ENCODE data around the gene ZHX3.

Gene ZHX3

GRCh38 chr20:41344938-41345728 is 27.6 kb upstream of the ZHX3 start:
- H3K79me2 ChIP-seq: no peaks in the 10 kb centered on the region
- H3K27me3 ChIP-seq (ENCODE audit: control insufficient read depth, insufficient read depth, low read length): no peaks in the 10 kb centered on the region
- no peak overlapping the region for H2AFZ ChIP-seq
- no peaks in the 10 kb centered on the region for H3K36me3 ChIP-seq (ENCODE audit: control insufficient read depth, insufficient read depth, low read length)
- H3K4me1 ChIP-seq: peaks cover 6% of the 10 kb centered on the region
- H3K9me3 ChIP-seq (ENCODE audit: control insufficient read depth, low read length): no peaks in the 10 kb centered on the region
- TF ChIP-seq, protein P1, sequence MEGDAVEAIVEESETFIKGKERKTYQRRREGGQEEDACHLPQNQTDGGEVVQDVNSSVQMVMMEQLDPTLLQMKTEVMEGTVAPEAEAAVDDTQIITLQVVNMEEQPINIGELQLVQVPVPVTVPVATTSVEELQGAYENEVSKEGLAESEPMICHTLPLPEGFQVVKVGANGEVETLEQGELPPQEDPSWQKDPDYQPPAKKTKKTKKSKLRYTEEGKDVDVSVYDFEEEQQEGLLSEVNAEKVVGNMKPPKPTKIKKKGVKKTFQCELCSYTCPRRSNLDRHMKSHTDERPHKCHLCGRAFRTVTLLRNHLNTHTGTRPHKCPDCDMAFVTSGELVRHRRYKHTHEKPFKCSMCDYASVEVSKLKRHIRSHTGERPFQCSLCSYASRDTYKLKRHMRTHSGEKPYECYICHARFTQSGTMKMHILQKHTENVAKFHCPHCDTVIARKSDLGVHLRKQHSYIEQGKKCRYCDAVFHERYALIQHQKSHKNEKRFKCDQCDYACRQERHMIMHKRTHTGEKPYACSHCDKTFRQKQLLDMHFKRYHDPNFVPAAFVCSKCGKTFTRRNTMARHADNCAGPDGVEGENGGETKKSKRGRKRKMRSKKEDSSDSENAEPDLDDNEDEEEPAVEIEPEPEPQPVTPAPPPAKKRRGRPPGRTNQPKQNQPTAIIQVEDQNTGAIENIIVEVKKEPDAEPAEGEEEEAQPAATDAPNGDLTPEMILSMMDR (IDR thresholded peaks at IDR 0.05): no peak
- no peak overlapping the region for H3K9ac ChIP-seq
- H3K27ac ChIP-seq: no peak overlapping the region
- no peak overlapping the region for H3K4me2 ChIP-seq (ENCODE audit: low read length)
- no peak overlapping the region for H3K4me3 ChIP-seq (ENCODE audit: low read depth, low read length)

- Histone ChIP-seq H3K9ac (no peak overlapping the region), H3K36me3 (ENCODE audit: control insufficient read depth, insufficient read depth, low read length) (no peaks in the 10 kb centered on the region), H3K4me1 (peaks cover 6% of the 10 kb centered on the region), H3K4me3 (ENCODE audit: low read depth, low read length) (no peak overlapping the region), H2AFZ (no peak overlapping the region), H3K4me2 (ENCODE audit: low read length) (no peak overlapping the region), H3K27ac (no peak overlapping the region), H3K27me3 (ENCODE audit: control insufficient read depth, insufficient read depth, low read length) (no peaks in the 10 kb centered on the region), H3K79me2 (no peaks in the 10 kb centered on the region), H3K9me3 (ENCODE audit: control insufficient read depth, low read length) (no peaks in the 10 kb centered on the region)
- TF ChIP-seq, protein P1 (IDR thresholded peaks at IDR 0.05): no peak
Measured at GRCh38 chr20:41344477-41344876, 26.9 kb upstream of the ZHX3 start.

DNA sequence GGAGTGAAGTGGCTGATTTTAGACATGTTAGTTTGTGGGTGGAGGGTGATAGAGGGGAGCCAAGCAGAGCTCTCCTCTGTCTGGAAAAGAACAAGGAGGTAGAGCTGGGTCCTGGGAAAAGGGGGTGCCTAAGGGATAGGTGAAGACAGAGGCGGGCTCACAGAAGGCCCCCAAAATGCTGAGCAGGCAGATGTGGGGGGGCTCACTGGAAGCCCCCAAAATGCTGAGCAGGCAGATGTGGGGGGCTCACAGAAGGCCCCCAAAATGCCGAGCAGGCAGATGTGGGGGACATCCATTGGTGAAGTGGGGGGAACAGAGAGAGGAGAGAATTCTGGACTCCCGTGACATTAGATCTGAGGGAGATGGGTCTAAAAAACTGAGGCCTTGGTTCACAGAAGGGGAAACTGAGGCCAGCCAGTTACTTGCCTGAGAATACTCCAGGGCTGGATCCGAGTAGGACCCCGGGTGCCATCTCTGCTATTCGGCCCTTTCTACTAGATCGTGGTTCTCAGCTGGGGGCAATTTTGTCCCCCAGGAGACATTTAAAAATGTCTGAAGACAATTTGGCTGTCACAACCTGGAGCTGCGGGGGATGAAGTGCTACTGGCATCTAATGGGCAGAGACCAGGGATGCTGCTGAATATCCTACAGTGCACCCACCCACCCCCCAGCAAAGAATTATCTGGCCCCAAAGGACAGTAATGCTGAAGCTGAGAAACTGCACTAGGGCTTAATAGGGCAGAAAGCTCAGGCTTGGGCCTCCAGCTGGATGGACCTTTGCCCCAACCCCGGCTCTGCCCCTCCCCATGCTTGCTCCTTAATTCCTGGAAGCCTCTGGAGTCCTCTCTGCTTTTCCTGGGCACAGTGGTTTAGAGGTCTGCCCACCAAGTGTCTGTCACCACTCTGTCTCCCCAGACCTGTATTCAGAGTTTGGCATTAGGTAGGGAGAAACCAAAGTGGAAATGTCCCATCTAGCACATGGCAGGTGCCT is 25.2 kb upstream of the ZHX3 start:
- Histone ChIP-seq H3K4me3 (ENCODE audit: low read depth, low read length) (no peak overlapping the region), H3K9me3 (ENCODE audit: control insufficient read depth, low read length) (no peaks in the 10 kb centered on the region), H3K79me2 (no peaks in the 10 kb centered on the region), H3K27me3 (ENCODE audit: control insufficient read depth, insufficient read depth, low read length) (no peaks in the 10 kb centered on the region), H2AFZ (no peak overlapping the region), H3K36me3 (ENCODE audit: control insufficient read depth, insufficient read depth, low read length) (no peaks in the 10 kb centered on the region), H3K9ac (no peak overlapping the region), H3K27ac (no peak overlapping the region), H3K4me1 (peaks cover 6% of the 10 kb centered on the region), H3K4me2 (ENCODE audit: low read length) (no peak overlapping the region)
- TF ChIP-seq, protein P1 (IDR thresholded peaks at IDR 0.05): no peak

DNA sequence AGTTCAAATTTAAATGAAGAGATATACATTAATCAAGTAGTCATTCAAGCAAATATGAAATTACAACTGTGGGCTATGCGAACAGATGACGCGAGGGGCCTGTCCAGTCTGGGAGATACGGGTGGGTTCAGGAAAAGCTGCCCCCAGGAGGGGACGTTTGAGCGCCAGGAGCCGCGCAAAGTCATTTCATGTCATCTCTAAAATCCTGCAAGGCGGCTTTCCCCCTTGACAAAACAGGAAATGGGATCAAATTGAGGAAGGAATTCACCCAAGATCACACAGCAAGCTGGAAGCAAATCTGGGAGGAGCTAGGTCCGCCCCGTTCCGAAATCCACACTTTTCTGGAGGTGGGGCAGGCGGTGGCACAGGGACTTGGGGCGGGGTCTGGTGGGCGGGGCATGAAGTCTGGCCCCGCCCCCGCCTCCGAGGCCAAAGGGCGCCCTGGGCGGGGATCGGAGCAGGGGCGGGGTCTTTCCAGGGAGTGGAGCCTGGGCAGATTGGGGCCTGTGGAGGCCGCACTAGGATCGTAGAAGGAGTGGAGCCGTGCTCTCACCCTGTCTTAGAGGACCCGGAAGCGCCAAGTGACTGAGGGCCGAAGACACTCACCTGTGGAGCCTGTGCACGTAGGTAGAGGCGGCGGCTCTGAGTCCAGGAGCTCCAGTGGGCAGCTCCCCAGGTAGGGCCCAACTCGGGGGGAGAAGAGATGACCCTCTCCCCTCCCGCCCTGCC is 23.0 kb upstream of the ZHX3 start, which contains the start of gene LPIN3:
TSS of gene LPIN3 (plus strand) at position 495 of the 729 bp plus-strand sequence. CDS start 4,983 bp downstream, outside the sequence.
- TF ChIP-seq, protein P1 (IDR thresholded peaks at IDR 0.05): peak; percentile 25
- Histone ChIP-seq H3K4me1 (peaks cover 6% of the 10 kb centered on the region), H3K27ac (peak within 1 kb of the TSS; percentile 45), H3K9ac (no peak within 1 kb of the TSS), H3K36me3 (ENCODE audit: control insufficient read depth, insufficient read depth, low read length) (no peaks in the 10 kb centered on the region), H3K4me2 (ENCODE audit: low read length) (peak within 1 kb of the TSS; percentile 57), H3K9me3 (ENCODE audit: control insufficient read depth, low read length) (no peaks in the 10 kb centered on the region), H3K79me2 (no peaks in the 10 kb centered on the region), H3K27me3 (ENCODE audit: control insufficient read depth, insufficient read depth, low read length) (no peaks in the 10 kb centered on the region), H3K4me3 (ENCODE audit: low read depth, low read length) (peak within 1 kb of the TSS; percentile 46), H2AFZ (peak within 1 kb of the TSS; percentile 80)
